ENCODE data around the gene ATP23. TPM values are rescaled to one million over a fixed set of nuclear protein-coding genes. Genes with fewer than 3 reads are reported as not detected.
A peak's percentile ranks its signal among the peaks of the same experiment; 100 is the strongest.

The ATP23 gene
- total and polyA plus RNA-seq, 10 of the 15 experiments (the other 5 are each of a cell fraction or from before 2014, with no cell fraction given): 1.6 to 28.1 (median 15.1) TPM

DNA sequence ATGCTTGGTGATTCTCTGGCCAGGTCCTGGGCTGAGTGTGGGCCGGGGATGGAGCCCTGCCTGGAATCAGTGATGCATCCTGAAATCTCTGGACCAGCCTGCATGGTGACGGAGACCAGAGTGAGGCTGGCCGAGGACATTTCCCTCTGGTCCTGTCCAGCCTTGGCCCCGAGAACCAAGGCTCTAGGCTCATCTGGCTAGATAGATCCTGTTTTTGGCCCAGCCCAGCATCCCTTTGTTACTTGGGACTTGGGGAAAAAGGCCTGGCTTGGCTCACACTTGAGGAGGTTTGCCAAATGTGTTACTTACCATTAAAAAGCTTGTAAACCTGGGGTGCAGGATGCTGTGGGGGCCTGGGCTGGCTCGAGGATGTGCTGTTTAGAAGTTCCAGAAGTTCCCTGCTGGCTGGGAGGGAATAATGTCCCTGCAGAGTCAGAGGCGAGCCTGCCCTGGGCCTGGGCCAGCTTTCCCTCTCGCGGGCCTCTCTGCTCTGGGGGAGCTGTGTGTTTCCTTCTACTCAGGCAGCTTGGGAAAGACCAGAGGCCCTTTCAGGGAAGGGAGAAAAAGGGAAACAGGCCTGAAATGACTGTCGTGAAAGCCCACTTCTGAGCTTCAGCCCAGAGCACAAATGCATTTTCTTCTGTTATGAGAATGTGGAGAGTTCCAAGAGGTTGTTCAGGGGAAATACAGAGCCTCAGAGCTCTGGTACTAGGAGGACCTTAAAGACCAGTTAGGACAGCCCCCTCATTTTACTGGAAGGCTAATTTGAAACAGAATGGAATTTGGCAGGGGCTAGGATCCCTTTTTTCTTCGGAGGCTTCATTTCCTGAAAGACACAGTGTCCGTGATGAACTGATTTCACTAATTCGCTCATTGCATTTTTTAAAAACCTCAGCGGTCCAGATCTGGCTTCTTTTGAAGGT is 47.7 kb upstream of the ATP23 start (continued):
- TF ChIP-seq, protein P1, sequence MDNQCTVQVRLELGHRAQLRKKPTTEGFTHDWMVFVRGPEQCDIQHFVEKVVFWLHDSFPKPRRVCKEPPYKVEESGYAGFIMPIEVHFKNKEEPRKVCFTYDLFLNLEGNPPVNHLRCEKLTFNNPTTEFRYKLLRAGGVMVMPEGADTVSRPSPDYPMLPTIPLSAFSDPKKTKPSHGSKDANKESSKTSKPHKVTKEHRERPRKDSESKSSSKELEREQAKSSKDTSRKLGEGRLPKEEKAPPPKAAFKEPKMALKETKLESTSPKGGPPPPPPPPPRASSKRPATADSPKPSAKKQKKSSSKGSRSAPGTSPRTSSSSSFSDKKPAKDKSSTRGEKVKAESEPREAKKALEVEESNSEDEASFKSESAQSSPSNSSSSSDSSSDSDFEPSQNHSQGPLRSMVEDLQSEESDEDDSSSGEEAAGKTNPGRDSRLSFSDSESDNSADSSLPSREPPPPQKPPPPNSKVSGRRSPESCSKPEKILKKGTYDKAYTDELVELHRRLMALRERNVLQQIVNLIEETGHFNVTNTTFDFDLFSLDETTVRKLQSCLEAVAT (IDR thresholded peaks at IDR 0.05): no peak
- TF ChIP-seq KAT2A (conservative IDR thresholded peaks at IDR 0.05; ENCODE audit: control insufficient read depth, low read depth, low read length) (no peak), SMARCA5 (IDR thresholded peaks at IDR 0.05) (no peak), NFIC (IDR thresholded peaks at IDR 0.05; ENCODE audit: low read depth, low read length) (peak; percentile 77; the same call in 1 of the 2 replicates), SP1 (IDR thresholded peaks at IDR 0.05; ENCODE audit: low read depth, low read length) (no peak), CHD4 (IDR thresholded peaks at IDR 0.05) (no peak), HDAC6 (IDR thresholded peaks at IDR 0.05; ENCODE audit: unreplicated experiment) (no peak), GATAD2B (conservative IDR thresholded peaks at IDR 0.05; ENCODE audit: low read depth) (no peak), POLR2AphosphoS2 (IDR thresholded peaks at IDR 0.05; ENCODE audit: low read depth, low read length) (no peak), ZNF274 (IDR thresholded peaks at IDR 0.05; ENCODE audit: insufficient read depth, insufficient read length) (no peak), TCF7 (IDR thresholded peaks at IDR 0.05; ENCODE audit: borderline replicate concordance) (no peak)
- TF ChIP-seq, protein P2, sequence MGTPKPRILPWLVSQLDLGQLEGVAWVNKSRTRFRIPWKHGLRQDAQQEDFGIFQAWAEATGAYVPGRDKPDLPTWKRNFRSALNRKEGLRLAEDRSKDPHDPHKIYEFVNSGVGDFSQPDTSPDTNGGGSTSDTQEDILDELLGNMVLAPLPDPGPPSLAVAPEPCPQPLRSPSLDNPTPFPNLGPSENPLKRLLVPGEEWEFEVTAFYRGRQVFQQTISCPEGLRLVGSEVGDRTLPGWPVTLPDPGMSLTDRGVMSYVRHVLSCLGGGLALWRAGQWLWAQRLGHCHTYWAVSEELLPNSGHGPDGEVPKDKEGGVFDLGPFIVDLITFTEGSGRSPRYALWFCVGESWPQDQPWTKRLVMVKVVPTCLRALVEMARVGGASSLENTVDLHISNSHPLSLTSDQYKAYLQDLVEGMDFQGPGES (IDR thresholded peaks at IDR 0.05): no peak
- TF ChIP-seq, protein P3, sequence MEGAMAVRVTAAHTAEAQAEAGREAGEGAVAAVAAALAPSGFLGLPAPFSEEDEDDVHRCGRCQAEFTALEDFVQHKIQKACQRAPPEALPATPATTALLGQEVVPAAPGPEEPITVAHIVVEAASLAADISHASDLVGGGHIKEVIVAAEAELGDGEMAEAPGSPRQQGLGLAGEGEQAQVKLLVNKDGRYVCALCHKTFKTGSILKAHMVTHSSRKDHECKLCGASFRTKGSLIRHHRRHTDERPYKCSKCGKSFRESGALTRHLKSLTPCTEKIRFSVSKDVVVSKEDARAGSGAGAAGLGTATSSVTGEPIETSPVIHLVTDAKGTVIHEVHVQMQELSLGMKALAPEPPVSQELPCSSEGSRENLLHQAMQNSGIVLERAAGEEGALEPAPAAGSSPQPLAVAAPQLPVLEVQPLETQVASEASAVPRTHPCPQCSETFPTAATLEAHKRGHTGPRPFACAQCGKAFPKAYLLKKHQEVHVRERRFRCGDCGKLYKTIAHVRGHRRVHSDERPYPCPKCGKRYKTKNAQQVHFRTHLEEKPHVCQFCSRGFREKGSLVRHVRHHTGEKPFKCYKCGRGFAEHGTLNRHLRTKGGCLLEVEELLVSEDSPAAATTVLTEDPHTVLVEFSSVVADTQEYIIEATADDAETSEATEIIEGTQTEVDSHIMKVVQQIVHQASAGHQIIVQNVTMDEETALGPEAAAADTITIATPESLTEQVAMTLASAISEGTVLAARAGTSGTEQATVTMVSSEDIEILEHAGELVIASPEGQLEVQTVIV (IDR thresholded peaks at IDR 0.05; ENCODE audit: borderline replicate concordance, partially characterized antibody): no peak
- TF ChIP-seq, protein P4, sequence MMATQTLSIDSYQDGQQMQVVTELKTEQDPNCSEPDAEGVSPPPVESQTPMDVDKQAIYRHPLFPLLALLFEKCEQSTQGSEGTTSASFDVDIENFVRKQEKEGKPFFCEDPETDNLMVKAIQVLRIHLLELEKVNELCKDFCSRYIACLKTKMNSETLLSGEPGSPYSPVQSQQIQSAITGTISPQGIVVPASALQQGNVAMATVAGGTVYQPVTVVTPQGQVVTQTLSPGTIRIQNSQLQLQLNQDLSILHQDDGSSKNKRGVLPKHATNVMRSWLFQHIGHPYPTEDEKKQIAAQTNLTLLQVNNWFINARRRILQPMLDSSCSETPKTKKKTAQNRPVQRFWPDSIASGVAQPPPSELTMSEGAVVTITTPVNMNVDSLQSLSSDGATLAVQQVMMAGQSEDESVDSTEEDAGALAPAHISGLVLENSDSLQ (IDR thresholded peaks at IDR 0.05): no peak
- TF ChIP-seq, protein P5, sequence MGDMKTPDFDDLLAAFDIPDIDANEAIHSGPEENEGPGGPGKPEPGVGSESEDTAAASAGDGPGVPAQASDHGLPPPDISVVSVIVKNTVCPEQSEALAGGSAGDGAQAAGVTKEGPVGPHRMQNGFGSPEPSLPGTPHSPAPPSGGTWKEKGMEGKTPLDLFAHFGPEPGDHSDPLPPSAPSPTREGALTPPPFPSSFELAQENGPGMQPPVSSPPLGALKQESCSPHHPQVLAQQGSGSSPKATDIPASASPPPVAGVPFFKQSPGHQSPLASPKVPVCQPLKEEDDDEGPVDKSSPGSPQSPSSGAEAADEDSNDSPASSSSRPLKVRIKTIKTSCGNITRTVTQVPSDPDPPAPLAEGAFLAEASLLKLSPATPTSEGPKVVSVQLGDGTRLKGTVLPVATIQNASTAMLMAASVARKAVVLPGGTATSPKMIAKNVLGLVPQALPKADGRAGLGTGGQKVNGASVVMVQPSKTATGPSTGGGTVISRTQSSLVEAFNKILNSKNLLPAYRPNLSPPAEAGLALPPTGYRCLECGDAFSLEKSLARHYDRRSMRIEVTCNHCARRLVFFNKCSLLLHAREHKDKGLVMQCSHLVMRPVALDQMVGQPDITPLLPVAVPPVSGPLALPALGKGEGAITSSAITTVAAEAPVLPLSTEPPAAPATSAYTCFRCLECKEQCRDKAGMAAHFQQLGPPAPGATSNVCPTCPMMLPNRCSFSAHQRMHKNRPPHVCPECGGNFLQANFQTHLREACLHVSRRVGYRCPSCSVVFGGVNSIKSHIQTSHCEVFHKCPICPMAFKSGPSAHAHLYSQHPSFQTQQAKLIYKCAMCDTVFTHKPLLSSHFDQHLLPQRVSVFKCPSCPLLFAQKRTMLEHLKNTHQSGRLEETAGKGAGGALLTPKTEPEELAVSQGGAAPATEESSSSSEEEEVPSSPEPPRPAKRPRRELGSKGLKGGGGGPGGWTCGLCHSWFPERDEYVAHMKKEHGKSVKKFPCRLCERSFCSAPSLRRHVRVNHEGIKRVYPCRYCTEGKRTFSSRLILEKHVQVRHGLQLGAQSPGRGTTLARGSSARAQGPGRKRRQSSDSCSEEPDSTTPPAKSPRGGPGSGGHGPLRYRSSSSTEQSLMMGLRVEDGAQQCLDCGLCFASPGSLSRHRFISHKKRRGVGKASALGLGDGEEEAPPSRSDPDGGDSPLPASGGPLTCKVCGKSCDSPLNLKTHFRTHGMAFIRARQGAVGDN (IDR thresholded peaks at IDR 0.05): no peak
- TF ChIP-seq, protein P6, sequence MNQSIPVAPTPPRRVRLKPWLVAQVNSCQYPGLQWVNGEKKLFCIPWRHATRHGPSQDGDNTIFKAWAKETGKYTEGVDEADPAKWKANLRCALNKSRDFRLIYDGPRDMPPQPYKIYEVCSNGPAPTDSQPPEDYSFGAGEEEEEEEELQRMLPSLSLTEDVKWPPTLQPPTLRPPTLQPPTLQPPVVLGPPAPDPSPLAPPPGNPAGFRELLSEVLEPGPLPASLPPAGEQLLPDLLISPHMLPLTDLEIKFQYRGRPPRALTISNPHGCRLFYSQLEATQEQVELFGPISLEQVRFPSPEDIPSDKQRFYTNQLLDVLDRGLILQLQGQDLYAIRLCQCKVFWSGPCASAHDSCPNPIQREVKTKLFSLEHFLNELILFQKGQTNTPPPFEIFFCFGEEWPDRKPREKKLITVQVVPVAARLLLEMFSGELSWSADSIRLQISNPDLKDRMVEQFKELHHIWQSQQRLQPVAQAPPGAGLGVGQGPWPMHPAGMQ (IDR thresholded peaks at IDR 0.05; ENCODE audit: borderline replicate concordance): no peak
- TF ChIP-seq, protein P7, sequence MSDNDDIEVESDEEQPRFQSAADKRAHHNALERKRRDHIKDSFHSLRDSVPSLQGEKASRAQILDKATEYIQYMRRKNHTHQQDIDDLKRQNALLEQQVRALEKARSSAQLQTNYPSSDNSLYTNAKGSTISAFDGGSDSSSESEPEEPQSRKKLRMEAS (IDR thresholded peaks at IDR 0.05; ENCODE audit: low read depth, low read length): no peak
